Suprapubic skin (tissue), 4 donors: ENCODE results near the gene SLC17A1.

Source experiments
- POLR2A ChIP-seq, 2 donors: fragments of 450-650 bp; IDR thresholded peaks; one replicate each; pipeline ENCODE4 v1.6.1; 2017; ENCODE audit warnings: antibody characterized with exemption in 2 of 2, mild to moderate bottlenecking in 2 of 2, moderate library complexity in 2 of 2
- POLR2AphosphoS5 ChIP-seq, 3 donors: sonication (generic); formaldehyde crosslinking; IDR thresholded peaks; one replicate each; pipeline ENCODE4 v1.6.1; 2017; ENCODE audit warnings: antibody characterized with exemption in 3 of 3
- TF ChIP-seq, protein P1 (sequence below), 2 donors: fragments of 200-600 bp in 1 of 2; fragments of 450-650 bp in 1 of 2; sonication (generic) in 1 of 2; IDR thresholded peaks; one replicate each; pipeline ENCODE4 v1.5.1; 2016 to 2019; ENCODE audit warnings: antibody characterized with exemption in 2 of 2, mild to moderate bottlenecking in 1 of 2, moderate library complexity in 1 of 2

DNA sequence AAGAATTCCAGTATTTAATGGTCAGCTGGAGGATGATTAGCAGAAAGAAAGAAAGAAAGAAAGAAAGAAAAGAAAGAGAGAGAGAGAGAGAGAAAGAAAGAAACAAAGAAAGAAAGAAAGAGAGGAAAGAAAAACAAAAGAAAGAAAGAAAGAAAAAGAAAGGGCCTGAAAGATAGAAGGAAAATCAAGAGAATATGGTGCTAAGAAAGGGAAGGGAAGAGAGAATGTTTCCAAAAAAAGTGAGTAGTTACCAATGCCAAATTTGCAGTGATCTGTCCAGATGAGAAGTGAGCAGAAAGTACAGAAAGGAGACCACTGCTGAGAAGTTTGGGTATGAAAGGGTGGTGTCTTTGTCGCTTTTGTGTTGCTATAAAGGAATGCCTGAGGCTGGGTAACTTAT, 50.7 kb downstream of the SLC17A1 start:
- TF ChIP-seq POLR2A (IDR thresholded peaks at IDR 0.05) (no peak), POLR2AphosphoS5 (IDR thresholded peaks at IDR 0.05) (no peak)
- TF ChIP-seq, protein P1, sequence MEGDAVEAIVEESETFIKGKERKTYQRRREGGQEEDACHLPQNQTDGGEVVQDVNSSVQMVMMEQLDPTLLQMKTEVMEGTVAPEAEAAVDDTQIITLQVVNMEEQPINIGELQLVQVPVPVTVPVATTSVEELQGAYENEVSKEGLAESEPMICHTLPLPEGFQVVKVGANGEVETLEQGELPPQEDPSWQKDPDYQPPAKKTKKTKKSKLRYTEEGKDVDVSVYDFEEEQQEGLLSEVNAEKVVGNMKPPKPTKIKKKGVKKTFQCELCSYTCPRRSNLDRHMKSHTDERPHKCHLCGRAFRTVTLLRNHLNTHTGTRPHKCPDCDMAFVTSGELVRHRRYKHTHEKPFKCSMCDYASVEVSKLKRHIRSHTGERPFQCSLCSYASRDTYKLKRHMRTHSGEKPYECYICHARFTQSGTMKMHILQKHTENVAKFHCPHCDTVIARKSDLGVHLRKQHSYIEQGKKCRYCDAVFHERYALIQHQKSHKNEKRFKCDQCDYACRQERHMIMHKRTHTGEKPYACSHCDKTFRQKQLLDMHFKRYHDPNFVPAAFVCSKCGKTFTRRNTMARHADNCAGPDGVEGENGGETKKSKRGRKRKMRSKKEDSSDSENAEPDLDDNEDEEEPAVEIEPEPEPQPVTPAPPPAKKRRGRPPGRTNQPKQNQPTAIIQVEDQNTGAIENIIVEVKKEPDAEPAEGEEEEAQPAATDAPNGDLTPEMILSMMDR (IDR thresholded peaks at IDR 0.05) = no peak
